GM19023 (cell line): ENCODE results near the gene PRCD.
"Not testable (repeated sequence)": the region's sequence is repeated elsewhere in the genome, so short reads cannot be mapped to it uniquely, and the experiment has no call there.

Experiments
- ATAC-seq: cut with Tn5 transposase; IDR thresholded peaks from one replicate; pipeline ENCODE4 v1.9.1; 2021; ENCODE audit warnings: mild to moderate bottlenecking, moderate library complexity; ENCODE audit not compliant: unreplicated experiment

The PRCD gene

GRCh38 chr17:76551685-76552084 is 11.8 kb downstream of the PRCD start:
- ATAC-seq, result no peak

DNA sequence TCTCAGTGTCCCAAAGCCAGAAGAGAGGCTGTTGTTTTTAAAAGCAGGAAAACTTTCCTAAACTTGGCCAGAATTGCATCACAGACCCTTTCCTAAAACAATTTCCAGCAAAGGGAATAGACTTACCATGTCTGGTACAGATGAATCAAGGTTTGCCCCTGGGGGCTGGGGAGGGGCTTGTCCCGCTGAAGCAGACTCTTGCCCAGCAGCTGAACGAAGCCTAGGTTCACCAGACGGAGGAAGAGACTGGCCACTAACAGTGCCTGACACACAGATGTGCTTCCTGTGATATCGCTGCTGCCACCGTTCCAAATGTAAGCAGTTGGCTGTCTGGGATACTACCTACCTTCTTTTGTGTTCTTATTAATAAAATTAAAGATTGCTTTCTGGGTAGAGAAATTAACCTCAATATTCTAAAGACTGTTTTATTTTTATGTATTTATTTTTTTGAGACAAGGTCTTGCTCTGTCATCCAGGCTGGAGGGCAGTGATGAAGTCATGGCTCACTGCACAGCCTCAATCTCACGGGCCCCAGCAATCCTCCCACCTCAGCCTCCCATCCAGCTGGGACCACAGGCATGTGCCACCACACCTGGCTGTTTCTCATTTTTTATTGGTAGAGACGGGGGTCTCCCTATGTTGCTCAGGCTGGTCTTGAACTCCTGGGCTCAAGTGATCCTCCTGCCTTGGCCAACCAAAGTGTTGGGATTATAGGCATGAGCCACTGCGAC is 13.5 kb downstream of the PRCD start:
- no peak for ATAC-seq

DNA sequence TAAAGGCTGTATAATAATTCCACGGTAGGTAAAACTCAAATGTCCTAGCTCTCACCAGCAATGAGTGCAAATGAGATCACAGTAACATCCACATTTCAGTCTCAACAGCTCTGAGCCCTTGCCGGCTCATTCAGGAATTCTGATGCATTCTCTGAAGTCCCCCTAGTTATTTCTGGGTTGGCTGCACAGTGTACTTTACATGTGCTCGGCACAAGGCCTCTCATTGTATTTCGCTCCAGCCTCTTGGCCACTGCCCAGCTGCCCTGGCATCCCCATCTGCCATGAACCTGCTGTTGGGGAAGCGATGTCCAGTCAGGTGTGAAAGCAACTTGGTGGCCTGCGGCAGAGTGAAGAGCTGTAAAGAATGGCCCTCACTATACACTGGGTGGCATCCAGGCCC is 14.3 kb downstream of the PRCD start:
- ATAC-seq, result no peak

- ATAC-seq, result no peak
Observed at GRCh38 chr17:76556765-76557367, 17.0 kb downstream of the PRCD start.

GRCh38 chr17:76557368-76558197 is 17.7 kb downstream of the PRCD start:
- ATAC-seq, result peak; percentile 83

DNA sequence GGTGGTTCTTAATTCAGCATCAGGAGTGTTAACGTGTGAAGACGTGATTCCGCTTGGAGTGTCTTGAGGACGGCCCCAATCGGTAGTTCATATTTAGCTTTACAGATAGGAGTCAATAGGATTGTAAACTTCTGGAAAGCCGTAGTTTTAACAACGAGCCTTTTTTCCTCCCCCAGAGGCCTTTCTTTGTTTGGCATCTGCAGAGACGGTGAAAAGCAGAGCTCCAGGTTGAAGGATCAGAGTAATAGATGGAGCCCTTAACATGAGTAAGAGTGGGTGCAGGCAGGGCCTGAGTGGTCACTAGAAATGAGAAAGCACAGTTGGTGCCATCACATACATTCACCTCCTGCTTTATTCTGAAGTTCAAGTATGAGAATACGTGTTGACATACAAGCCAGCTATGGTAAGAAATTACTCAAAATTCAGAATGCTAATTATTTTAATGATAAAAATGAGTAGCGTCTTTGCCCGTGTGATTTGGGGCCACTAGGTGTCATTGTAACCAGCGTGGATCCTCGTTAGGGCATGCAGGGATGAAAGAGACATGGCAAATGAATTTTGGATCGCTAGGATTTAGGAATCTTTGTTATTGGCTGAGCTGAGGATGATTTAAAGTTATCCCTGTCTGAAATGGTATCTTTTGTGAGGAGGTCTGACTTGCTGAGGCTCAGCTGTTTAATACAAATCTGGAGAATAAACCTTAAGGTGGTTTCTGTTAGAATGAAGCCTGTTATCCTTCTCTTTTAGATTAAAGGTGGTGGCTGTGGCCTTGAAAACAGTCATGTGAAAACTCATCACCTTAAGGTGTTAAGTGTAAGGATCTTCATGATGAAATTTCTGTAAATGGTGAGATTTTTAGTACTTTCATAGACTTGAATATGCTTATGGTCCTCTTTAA is 18.6 kb downstream of the PRCD start:
- no peak for ATAC-seq

- ATAC-seq, result not testable (repeated sequence)
Observed at GRCh38 chr17:76559460-76559859, 19.6 kb downstream of the PRCD start.

DNA sequence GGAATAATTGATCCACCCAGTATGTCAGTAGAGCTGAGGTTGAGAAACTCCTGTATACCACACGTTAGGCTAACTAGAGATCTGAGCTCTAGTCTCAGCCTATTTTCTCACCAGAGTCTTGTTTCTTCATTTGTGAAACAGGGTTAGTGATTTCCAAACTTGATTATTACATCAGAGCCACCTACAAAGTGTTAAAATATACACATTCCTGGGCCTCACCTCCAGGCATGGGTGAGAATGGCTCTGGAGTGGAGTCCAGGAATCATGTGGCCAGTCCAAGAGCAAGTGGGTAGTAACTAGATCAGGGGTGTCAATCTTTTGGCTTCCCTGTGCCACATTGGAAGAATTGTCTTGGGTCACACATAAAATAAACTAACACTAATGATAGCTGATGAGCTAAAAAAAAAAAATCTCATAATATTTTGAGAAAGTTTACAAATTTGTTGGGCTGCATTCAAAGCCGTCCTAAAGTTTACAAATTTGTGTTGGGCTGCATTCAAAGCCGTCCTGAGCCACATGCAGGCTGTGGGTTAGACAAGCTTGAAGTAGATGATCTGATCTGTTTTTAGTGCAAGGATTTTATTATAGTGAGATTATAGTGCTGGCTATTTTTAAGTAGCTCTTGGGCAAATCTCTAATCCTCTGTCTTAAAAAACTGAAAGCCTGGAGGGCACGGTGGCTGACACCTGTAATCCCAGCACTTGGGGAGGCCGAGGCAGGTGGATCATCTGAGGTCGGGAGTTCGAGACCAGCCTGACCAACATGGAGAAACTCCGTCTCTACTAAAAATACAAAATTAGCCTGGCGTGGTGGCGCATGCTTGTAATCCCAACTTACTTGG is 20.4 kb downstream of the PRCD start:
- ATAC-seq, result no peak

- no peak for ATAC-seq
Observed at GRCh38 chr17:76560877-76561221, 21.0 kb downstream of the PRCD start.

DNA sequence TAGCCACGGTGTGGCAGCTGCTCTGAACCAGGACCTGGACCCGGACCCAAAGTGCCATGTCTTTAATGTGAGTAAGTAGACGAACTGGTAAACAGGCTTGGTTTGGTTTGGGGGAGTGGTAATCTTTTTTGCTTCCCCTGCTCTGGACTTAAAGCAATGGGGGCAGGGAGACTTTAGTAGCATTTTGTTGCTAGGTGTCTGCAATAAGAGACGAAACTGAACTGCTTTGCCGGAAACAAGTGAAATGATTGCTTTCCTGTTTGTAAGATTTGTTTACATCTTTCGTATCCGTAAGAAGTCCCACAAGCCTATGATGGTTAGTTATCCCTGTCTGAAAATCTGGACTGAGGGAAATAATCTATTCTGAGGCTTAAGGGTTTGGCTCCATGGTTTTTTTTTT is 21.5 kb downstream of the PRCD start:
- no peak for ATAC-seq

DNA sequence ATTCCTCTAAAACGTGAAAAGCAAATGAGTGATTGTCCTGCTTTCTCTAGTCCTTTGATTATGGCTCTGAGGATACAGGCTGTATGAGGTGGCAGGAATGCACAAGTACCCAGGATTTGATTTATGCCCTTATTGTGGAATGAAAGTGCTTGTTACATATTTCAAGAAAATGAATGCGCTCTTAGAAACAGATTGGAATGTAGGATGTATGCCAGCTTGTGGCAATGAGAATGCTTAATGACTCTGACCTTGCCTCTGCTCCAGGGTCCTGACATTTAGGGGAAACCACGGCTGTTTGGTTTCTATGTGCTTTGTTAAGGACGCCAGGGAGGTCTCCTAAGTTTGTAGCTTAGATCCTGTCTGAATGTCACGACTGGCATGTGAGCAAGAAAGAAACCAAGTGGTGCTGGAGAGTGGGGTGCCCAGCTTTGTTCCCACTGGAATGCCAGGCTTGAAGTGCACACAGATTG is 22.0 kb downstream of the PRCD start:
- no peak for ATAC-seq

DNA sequence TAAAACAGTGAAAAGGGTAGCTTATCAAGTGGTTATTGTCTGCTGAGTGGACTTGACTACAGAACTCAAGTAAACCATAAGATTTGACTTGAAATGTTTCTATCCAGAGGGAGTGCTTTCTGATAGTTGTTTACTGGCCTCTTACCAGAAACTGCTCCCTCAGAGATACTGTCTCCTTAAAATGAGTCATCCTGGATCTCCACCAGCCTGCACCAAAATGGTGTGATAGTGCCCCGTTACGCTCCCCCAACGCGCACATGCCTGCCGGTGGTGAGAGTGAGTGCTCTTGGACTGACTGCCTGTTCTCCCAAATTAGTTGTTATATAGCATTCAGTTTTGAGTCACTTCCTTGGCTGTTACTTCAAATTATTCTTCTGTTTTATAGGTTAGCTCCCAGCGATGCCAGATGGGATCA is 22.9 kb downstream of the PRCD start:
- no peak for ATAC-seq

DNA sequence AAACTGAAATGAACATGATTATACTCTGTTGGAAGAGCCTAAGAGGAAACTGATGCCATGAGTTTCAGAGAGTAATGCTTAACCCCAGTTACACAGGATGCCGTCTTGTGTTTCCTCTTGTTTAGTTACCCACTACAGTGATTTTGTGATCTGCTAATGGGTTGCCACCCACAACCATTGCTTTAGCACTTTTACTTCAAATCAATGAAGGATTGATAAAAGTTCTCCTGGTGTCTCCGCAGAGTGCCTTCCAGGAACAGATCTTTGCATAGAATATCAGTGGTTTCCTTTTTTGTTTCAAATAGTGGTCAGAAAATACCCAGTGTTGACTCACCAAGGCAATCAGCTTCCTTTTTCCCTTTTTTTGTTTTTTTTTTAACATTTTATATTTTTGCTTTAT is 23.5 kb downstream of the PRCD start:
- not testable (repeated sequence) for ATAC-seq

- ATAC-seq, result not testable (repeated sequence)
Observed at GRCh38 chr17:76564991-76565727, 25.3 kb downstream of the PRCD start.

DNA sequence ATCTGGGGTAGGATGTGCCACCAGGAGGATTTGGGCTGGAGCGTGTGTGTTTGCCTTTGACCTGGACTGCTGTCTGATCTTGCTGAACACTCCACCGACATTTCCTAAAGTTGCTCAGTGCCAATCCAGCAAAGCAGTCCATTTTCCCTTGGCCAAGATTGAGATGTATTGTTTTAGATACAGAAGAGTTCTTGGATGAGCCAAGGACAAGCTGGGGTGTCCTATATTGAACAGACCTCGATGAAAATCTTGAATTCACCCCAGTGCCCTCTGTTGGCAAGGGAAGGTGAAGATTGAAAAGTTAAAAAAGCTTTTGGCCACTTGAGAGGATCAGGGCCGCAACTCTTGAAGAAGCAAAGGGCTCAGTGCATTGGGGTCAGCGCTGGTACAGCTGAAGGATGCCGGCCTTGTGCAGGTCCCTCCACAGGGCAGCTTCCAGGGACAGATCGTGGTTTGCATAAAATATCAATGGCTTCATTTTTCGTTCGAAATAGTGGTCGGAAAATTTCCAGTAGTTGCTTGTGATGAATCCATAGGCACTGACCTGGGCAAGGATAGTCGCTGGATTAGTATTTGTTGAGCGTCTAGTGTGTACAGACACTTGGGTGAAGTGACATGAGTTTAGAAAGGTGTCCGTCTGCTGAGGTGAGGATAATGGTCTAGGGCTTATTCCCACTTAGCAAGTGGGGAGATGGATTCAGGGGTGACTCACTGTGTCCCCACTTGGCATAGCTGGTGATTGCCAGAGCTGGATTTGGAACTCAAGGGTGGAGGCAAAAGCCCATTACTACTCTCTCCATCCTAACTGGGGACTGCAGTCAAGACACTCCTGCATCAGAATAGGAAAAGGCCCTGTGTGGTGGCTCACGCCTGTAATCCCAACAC is 26.1 kb downstream of the PRCD start:
- no peak for ATAC-seq

DNA sequence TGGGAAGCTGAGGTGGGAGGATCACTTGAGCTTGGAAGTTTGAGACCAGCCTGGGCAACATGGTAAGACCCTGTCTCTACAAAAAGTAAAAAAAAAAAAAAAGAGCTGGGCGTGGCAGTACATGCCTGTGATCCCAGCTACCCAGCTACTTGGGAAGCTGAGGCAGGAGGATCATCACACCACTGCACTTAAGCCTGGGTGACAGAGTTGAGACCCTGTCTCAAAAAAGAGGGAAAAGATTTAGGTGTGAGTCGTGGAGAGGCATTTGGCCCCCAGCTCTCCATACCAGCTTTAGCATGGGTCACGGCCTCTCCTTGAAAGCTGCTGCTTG is 26.7 kb downstream of the PRCD start:
- ATAC-seq, result no peak

- ATAC-seq, result no peak
Observed at GRCh38 chr17:76566988-76567431, 27.2 kb downstream of the PRCD start.
